Measurements from ENCODE around the gene PMS2.
"Not testable (repeated sequence)": the region's sequence is repeated elsewhere in the genome, so short reads cannot be mapped to it uniquely, and the experiment has no call there.

The PMS2 gene

DNA sequence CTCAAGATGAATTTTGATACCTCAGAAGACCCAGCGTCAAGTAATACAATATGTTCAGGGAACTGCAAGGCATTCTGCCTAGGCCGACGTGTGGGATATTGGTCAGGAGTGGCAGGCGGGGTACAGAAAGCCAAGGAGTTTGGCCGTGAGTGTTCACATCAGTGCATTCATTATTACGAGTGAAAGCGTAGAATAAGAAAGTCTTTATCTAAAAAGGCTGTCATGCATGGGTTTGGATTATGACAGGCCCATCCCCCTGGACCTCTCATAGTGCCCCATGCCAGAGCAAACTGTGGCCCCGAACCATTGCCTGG lies 7.8 kb upstream of the PMS2 start:
- peak overlapping the region; percentile 97 for H3K27ac ChIP-seq
- no peak for DNase-seq (ENCODE audit: low read depth, low spot score)

DNA sequence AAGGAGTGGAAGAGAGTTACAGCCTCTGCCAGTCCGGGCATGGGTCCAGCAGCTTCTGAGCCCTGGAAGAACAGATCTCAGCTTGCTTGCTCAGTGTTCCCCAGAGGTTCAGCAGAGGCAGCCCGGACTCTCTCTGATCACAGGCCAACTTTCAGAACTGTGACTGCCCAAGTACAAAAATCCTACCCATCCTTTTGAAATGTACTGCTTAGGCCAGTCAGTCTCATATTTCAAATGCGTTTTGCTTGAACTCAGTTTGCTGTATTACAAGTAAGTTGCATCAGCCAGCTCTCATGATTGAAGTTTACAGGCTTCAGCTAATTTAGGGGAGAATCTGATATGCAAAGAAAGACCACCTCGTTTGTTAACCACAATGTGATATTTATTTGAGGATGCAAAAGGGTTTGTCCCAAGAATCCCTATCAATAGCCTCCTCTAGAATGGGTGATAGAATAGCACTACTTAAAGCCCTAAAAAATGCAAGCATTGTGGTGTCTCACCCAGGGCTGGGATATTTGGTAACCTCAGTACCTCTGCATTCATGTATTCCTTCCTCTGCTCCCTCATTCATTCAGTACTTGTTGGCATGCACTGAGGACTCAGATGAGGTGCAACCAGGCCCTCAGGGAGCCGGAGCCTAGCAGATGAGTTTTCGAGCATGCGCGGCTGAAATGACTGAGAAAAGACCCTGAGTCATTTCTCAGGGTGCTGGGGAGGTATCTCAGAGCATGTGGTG lies 7.2 kb upstream of the PMS2 start:
- no peak for DNase-seq (ENCODE audit: low read depth, low spot score)

GRCh38 chr7:6012355-6013104 lies 3.7 kb upstream of the PMS2 start:
- DNase-seq (ENCODE audit: low read depth, low spot score) = no peak
- no peak overlapping the region for H3K27ac ChIP-seq

More for the DNA sequence above, 7.2 kb upstream of the PMS2 start:
- H3K27ac ChIP-seq = peak overlapping the region; percentile 97

GRCh38 chr7:6011541-6011940 lies 2.7 kb upstream of the PMS2 start:
- DNase-seq (ENCODE audit: low read depth, low spot score) = no peak
- H3K27ac ChIP-seq = no peak overlapping the region

GRCh38 chr7:6010370-6010769 lies 1.5 kb upstream of the PMS2 start:
- DNase-seq (ENCODE audit: low read depth, low spot score) = not testable (repeated sequence)
- peak overlapping the region; percentile 85 for H3K27ac ChIP-seq

GRCh38 chr7:6007835-6008590 lies 836 bp downstream of the PMS2 start:
- peak overlapping the region; percentile 85 for H3K27ac ChIP-seq
- DNase-seq (ENCODE audit: low read depth, low spot score) = not testable (repeated sequence)

DNA sequence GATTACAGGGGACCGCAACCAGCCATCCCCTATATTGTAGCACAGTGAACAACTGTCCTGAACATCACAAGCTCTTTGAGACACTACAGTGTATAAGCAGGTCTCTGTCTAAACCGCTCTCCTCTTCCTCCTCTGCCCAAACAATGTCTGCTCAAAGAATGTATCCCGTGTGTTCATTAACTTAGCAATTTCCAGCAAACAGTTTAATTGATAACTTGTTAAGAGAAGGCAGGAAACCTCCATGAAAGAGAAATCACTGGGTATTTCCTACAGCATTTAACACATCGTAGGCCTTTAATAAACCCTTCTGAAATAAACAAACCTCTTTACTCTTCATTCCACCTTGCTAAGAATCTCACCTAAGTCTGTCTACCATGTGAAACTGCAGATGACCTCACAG lies 1.5 kb downstream of the PMS2 start:
- no peak for DNase-seq (ENCODE audit: low read depth, low spot score)
- no peak overlapping the region for H3K27ac ChIP-seq

GRCh38 chr7:5997210-5997808 lies 11.5 kb downstream of the PMS2 start:
- H3K27ac ChIP-seq = no peak overlapping the region
- no peak for DNase-seq (ENCODE audit: low read depth, low spot score)

- DNase-seq (ENCODE audit: low read depth, low spot score); H3K27ac ChIP-seq: not testable (repeated sequence)
Observed at GRCh38 chr7:5987061-5987460, 21.8 kb downstream of the PMS2 start.

- not testable (repeated sequence) for H3K27ac ChIP-seq; DNase-seq (ENCODE audit: low read depth, low spot score)
Observed at GRCh38 chr7:5979680-5980314, 29.1 kb downstream of the PMS2 start.

- DNase-seq (ENCODE audit: low read depth, low spot score); H3K27ac ChIP-seq: not testable (repeated sequence)
Observed at GRCh38 chr7:5973580-5973979, 35.3 kb downstream of the PMS2 start.

DNA sequence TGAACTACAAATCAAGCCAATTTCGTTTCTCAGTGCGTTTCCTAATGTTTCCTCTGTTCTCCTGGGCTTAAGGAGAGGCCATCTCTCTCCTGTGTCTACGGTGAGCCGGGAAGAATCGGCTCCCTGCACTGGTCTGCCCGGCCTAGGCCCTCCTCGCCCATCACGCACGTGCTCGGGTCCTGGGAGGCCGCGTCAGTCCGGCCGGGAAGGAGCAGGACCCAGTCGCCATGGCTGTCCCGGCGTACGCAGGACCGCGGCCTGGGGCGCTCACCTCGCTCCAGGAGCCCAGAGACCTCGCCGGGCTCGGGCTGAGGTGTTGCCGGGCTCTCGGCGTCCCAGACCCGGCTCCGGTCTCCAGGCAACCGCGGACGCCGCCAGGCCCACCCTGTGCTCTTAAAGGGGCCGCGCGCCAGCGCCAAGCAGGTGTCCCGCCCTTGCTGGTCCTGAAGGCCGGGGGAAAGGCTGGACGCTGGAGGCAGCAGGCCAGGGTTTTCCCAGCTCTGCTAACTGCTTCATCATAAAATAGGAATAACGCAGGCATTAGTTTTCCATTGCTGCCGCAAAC lies 38.4 kb downstream of the PMS2 start, which contains the start of gene RSPH10B:
RSPH10B (minus strand) TSS at position 343 of the 565 bp plus-strand sequence. CDS start 3,573 bp downstream, outside the sequence.
- not testable (repeated sequence) for DNase-seq (ENCODE audit: low read depth, low spot score); H3K27ac ChIP-seq

- H3K27ac ChIP-seq; DNase-seq (ENCODE audit: low read depth, low spot score): not testable (repeated sequence)
Observed at GRCh38 chr7:5963810-5964209, 45.0 kb downstream of the PMS2 start.

DNA sequence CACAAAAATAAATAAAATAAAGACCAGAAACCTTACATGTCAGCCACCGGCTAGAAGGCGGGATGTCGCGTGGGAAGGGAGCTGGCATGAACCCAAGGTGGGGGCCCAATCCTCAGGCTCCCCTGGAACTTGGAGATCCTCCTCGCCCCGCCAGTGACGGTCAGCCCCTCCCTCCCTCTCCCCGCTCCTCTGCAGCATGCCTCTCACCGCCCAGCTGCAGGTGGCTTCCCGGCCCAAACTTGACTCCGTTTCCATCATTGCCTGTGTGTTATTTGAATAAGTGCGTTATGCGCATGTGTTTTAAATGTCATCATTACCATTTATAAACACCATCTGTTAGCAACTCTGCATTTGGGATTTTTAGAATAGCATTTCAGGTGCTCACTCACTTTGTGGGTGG lies 45.6 kb downstream of the PMS2 start:
- H3K27ac ChIP-seq; DNase-seq (ENCODE audit: low read depth, low spot score): not testable (repeated sequence)

GRCh38 chr7:5934945-5935450 lies 73.9 kb downstream of the PMS2 start:
- not testable (repeated sequence) for DNase-seq (ENCODE audit: low read depth, low spot score); H3K27ac ChIP-seq

- H3K27ac ChIP-seq; DNase-seq (ENCODE audit: low read depth, low spot score): not testable (repeated sequence)
Observed at GRCh38 chr7:5931905-5932644, 76.8 kb downstream of the PMS2 start.

DNA sequence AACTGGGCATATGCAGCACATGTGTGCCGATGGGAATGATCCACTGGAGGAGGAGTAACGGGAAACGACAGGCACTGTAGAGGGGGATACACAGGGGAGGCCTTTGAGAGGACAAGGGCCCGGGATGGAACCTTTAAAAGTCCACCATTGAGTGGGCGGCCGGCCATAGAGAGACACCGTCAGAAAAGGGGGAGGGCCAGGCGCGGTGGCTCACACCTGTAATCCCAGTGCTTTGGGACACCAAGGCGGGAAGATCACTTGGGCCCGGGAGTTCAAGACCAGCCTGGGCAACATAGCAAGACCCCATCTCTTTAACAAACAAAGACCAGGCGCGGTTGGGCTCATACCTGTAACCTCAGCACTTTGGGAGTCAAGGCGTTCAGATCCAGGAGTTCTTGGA lies 77.6 kb downstream of the PMS2 start:
- not testable (repeated sequence) for H3K27ac ChIP-seq; DNase-seq (ENCODE audit: low read depth, low spot score)

DNA sequence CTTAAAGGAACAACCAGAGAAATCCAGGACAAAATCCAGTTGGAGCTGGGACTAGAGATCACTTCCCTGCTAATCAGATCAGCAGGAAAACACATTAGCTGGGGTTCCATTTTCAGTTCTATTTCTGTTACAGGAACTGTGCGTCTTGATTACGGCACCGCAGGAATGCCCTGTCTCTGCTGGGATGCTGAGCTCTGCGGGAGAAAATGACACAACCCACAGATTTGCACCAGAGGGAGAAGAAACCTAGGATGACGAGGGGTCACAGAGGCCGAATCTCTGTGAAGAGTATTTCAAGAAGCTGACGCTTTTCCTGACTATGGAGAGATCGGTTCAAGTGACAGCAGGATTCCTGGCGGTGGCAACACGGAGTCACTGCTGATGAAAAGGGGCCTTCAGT lies 78.6 kb downstream of the PMS2 start:
- not testable (repeated sequence) for DNase-seq (ENCODE audit: low read depth, low spot score); H3K27ac ChIP-seq

Measured in epithelial cell of prostate (primary cell).